ENCODE measurements around the gene CDIPT. TPM values are rescaled to one million over a fixed set of nuclear protein-coding genes. Genes with fewer than 3 reads are reported as not detected.

The CDIPT gene
- total and polyA plus RNA-seq, 7 experiments from 2014 or later = 36.5 to 127 (median 77.8) TPM

- DNase-seq = peak in 6 of 9 donors; percentile 36 to 52 (median 43)
- H3K27ac ChIP-seq (ENCODE audit: low read depth, low read length) = peak overlapping the region; percentile 72
- Mint-ChIP-seq H3K36me3 (peaks cover 0 to 19% (median 4%) of the 10 kb centered on the region in 5 donors), H3K4me3 (peak overlapping the region; percentile 70 to 95 (median 86)), H3K4me1 (peaks cover 39 to 97% (median 57%) of the 10 kb centered on the region in 7 donors), H3K27me3 (no peaks in the 10 kb centered on the region), H3K27ac (peak overlapping the region; percentile 56 to 99 (median 96)), H3K9me3 (peaks cover 0 to 1% (median 0%) of the 10 kb centered on the region in 11 donors)
- POLR2A ChIA-PET = interaction anchor here (0.8 to 6.7 kb wide), 13 partner anchors 8 to 358 kb away, joined by 3 to 70 read pairs (median 12); partner anchors contain the start of genes CORO1A, HIRIP3, INO80E and KIF22
- peaks cover 0 to 5% (median 0%) of the 10 kb centered on the region in 3 experiments for H3K36me3 ChIP-seq (ENCODE audit: control insufficient read depth in 2 of 3, insufficient read depth in 3 of 3, low read length in 3 of 3)
- H3K27me3 ChIP-seq (ENCODE audit: control insufficient read depth in 2 of 2, insufficient read depth in 2 of 2, low read length in 2 of 2) = no peaks in the 10 kb centered on the region
- no peak for ATAC-seq
- CTCF ChIA-PET = interaction anchor here (0.6 to 3.2 kb wide), 7 partner anchors 8 to 568 kb away, joined by 3 to 17 read pairs (median 8); no protein-coding TSS in a partner anchor
- intact Hi-C loops (cut with micrococcal nuclease) = loop anchor here in 1 of 2 donors (1.0 kb wide), 1 partner anchor 9 kb away; the partner anchor contains the start of gene PAGR1
- peak overlapping the region; percentile 44 for H3K4me3 ChIP-seq (ENCODE audit: low read length)
- H3K9me3 ChIP-seq (ENCODE audit: control insufficient read depth in 2 of 3, low read length in 3 of 3) = no peaks in the 10 kb centered on the region
- peaks cover 61 to 81% of the 10 kb centered on the region in 2 donors for H3K4me1 ChIP-seq (ENCODE audit: control insufficient read depth in 2 of 2, insufficient read depth in 2 of 2, low read length in 2 of 2)
Measured at GRCh38 chr16:29825145-29826044, 37.6 kb downstream of the CDIPT start.

GRCh38 chr16:29824589-29825144 lies 38.4 kb downstream of the CDIPT start:
- no peak for ATAC-seq
- intact Hi-C loops (cut with micrococcal nuclease) = loop anchor here (1.0 to 5.0 kb wide), 2 partner anchors 8 to 103 kb away; partner anchors contain the start of genes KCTD13 (in 1 of the 2) and PAGR1 (in 1 of the 2)
- Histone ChIP-seq H3K27ac (ENCODE audit: low read depth, low read length) (peak overlapping the region; percentile 72), H3K36me3 (ENCODE audit: control insufficient read depth in 2 of 3, insufficient read depth in 3 of 3, low read length in 3 of 3) (peaks cover 0 to 3% (median 0%) of the 10 kb centered on the region in 3 experiments), H3K9me3 (ENCODE audit: control insufficient read depth in 2 of 3, low read length in 3 of 3) (no peaks in the 10 kb centered on the region), H3K4me3 (ENCODE audit: low read length) (peak overlapping the region; percentile 44), H3K27me3 (ENCODE audit: control insufficient read depth in 2 of 2, insufficient read depth in 2 of 2, low read length in 2 of 2) (no peaks in the 10 kb centered on the region), H3K4me1 (ENCODE audit: control insufficient read depth in 2 of 2, insufficient read depth in 2 of 2, low read length in 2 of 2) (peaks cover 65 to 79% of the 10 kb centered on the region in 2 donors)
- peaks cover 0 to 19% (median 6%) of the 10 kb centered on the region in 5 donors for H3K36me3 Mint-ChIP-seq
- no peak for DNase-seq
- ChIA-PET POLR2A (interaction anchor here (0.6 to 6.7 kb wide), 8 partner anchors 7 to 645 kb away, joined by 3 to 70 read pairs (median 4); partner anchors contain the start of genes CORO1A, HIRIP3, INO80E and KIF22), CTCF (interaction anchor here (0.6 to 9.4 kb wide), 5 partner anchors 23 to 568 kb away, joined by 3 to 108 read pairs (median 6); no protein-coding TSS in a partner anchor)
- H3K4me1 Mint-ChIP-seq = peaks cover 38 to 97% (median 59%) of the 10 kb centered on the region in 7 donors
- H3K27me3 Mint-ChIP-seq = no peaks in the 10 kb centered on the region
- H3K9me3 Mint-ChIP-seq = peaks cover 0 to 1% (median 0%) of the 10 kb centered on the region in 11 donors
- H3K4me3 Mint-ChIP-seq = peak overlapping the region; percentile 70 to 95 (median 86)
- peak overlapping the region; percentile 56 to 99 (median 96) for H3K27ac Mint-ChIP-seq

GRCh38 chr16:29821643-29822115 lies 41.3 kb downstream of the CDIPT start:
- intact Hi-C loops (cut with micrococcal nuclease) = loop anchor here in 1 of 2 donors (2.0 to 5.0 kb wide), 2 partner anchors 17 to 106 kb away; partner anchors contain the start of gene KCTD13
- peaks cover 72 to 78% of the 10 kb centered on the region in 2 donors for H3K4me1 ChIP-seq (ENCODE audit: control insufficient read depth in 2 of 2, insufficient read depth in 2 of 2, low read length in 2 of 2)
- H3K9me3 ChIP-seq (ENCODE audit: control insufficient read depth in 2 of 3, low read length in 3 of 3) = no peaks in the 10 kb centered on the region
- Mint-ChIP-seq H3K9me3 (no peaks in the 10 kb centered on the region), H3K4me1 (peaks cover 47 to 97% (median 72%) of the 10 kb centered on the region in 7 donors), H3K36me3 (peaks cover 4 to 38% (median 13%) of the 10 kb centered on the region in 5 donors), H3K27ac (peak overlapping the region; percentile 89 to 99 (median 96)), H3K27me3 (no peaks in the 10 kb centered on the region), H3K4me3 (peak overlapping the region; percentile 86 to 99 (median 97))
- no peak for ATAC-seq
- H3K27ac ChIP-seq (ENCODE audit: low read depth, low read length) = peak overlapping the region; percentile 84
- peaks cover 0 to 19% (median 0%) of the 10 kb centered on the region in 3 experiments for H3K36me3 ChIP-seq (ENCODE audit: control insufficient read depth in 2 of 3, insufficient read depth in 3 of 3, low read length in 3 of 3)
- H3K4me3 ChIP-seq (ENCODE audit: low read length) = peak overlapping the region; percentile 95
- ChIA-PET POLR2A (interaction anchor here (0.6 to 4.4 kb wide), 10 partner anchors 10 to 139 kb away, joined by 3 to 28 read pairs (median 6); partner anchors contain the start of genes KIF22 and PRRT2), CTCF (interaction anchor here (0.6 to 9.4 kb wide), 4 partner anchors 14 to 121 kb away, joined by 3 to 108 read pairs (median 30); no protein-coding TSS in a partner anchor)
- no peak for DNase-seq
- no peaks in the 10 kb centered on the region for H3K27me3 ChIP-seq (ENCODE audit: control insufficient read depth in 2 of 2, insufficient read depth in 2 of 2, low read length in 2 of 2)

GRCh38 chr16:29820730-29821642 lies 42.0 kb downstream of the CDIPT start:
- H3K9me3 ChIP-seq (ENCODE audit: control insufficient read depth in 2 of 3, low read length in 3 of 3) = no peaks in the 10 kb centered on the region
- peak overlapping the region; percentile 84 for H3K27ac ChIP-seq (ENCODE audit: low read depth, low read length)
- Mint-ChIP-seq H3K36me3 (peaks cover 4 to 40% (median 13%) of the 10 kb centered on the region in 5 donors), H3K27me3 (peaks cover 0 to under 1% (median 0%) of the 10 kb centered on the region in 5 donors), H3K27ac (peak overlapping the region; percentile 89 to 99 (median 96)), H3K4me3 (peak overlapping the region; percentile 86 to 99 (median 97)), H3K4me1 (peaks cover 46 to 91% (median 71%) of the 10 kb centered on the region in 7 donors), H3K9me3 (peaks cover 0 to under 1% (median 0%) of the 10 kb centered on the region in 11 donors)
- H3K27me3 ChIP-seq (ENCODE audit: control insufficient read depth in 2 of 2, insufficient read depth in 2 of 2, low read length in 2 of 2) = no peaks in the 10 kb centered on the region
- peak; percentile 44 for ATAC-seq
- H3K36me3 ChIP-seq (ENCODE audit: control insufficient read depth in 2 of 3, insufficient read depth in 3 of 3, low read length in 3 of 3) = peaks cover 0 to 19% (median 0%) of the 10 kb centered on the region in 3 experiments
- POLR2A ChIA-PET = interaction anchor here (0.8 to 6.7 kb wide), 15 partner anchors 7 to 245 kb away, joined by 3 to 109 read pairs (median 5); partner anchors contain the start of genes ALDOA, KIF22, MAZ and PRRT2
- CTCF ChIA-PET = interaction anchor here (0.5 to 9.4 kb wide), 6 partner anchors 11 to 120 kb away, joined by 3 to 108 read pairs (median 4); partner anchors contain the start of gene KIF22
- H3K4me1 ChIP-seq (ENCODE audit: control insufficient read depth in 2 of 2, insufficient read depth in 2 of 2, low read length in 2 of 2) = peaks cover 66 to 73% of the 10 kb centered on the region in 2 donors
- intact Hi-C loops (cut with micrococcal nuclease) = loop anchor here (1.0 to 5.0 kb wide), 5 partner anchors 16 to 106 kb away; partner anchors contain the start of genes CDIPT (in 2 of the 2), KCTD13 (in 1 of the 2) and KIF22 (in 1 of the 2)
- DNase-seq = peak in 3 of 9 donors; percentile 20 to 44 (median 20)
- H3K4me3 ChIP-seq (ENCODE audit: low read length) = peak overlapping the region; percentile 95

- Mint-ChIP-seq H3K27ac (peak within 1 kb of the TSS; percentile 89 to 99 (median 96)), H3K4me1 (peaks cover 44 to 90% (median 65%) of the 10 kb centered on the region in 7 donors), H3K36me3 (peaks cover 4 to 40% (median 13%) of the 10 kb centered on the region in 5 donors), H3K9me3 (peaks cover 0 to 6% (median 0%) of the 10 kb centered on the region in 11 donors), H3K27me3 (peaks cover 0 to 4% (median 0%) of the 10 kb centered on the region in 5 donors), H3K4me3 (peak within 1 kb of the TSS; percentile 86 to 99 (median 97))
- POLR2A ChIA-PET = interaction anchor here (0.6 to 6.7 kb wide), 15 partner anchors 8 to 246 kb away, joined by 3 to 109 read pairs (median 4); partner anchors contain the start of genes ALDOA, KIF22, MAZ and PRRT2
- H3K4me3 ChIP-seq (ENCODE audit: low read length) = peak within 1 kb of the TSS; percentile 95
- ATAC-seq = no peak
- peaks cover 0 to 19% (median 0%) of the 10 kb centered on the region in 3 experiments for H3K36me3 ChIP-seq (ENCODE audit: control insufficient read depth in 2 of 3, insufficient read depth in 3 of 3, low read length in 3 of 3)
- peaks cover 61 to 66% of the 10 kb centered on the region in 2 donors for H3K4me1 ChIP-seq (ENCODE audit: control insufficient read depth in 2 of 2, insufficient read depth in 2 of 2, low read length in 2 of 2)
- no peaks in the 10 kb centered on the region for H3K9me3 ChIP-seq (ENCODE audit: control insufficient read depth in 2 of 3, low read length in 3 of 3)
- H3K27me3 ChIP-seq (ENCODE audit: control insufficient read depth in 2 of 2, insufficient read depth in 2 of 2, low read length in 2 of 2) = no peaks in the 10 kb centered on the region
- intact Hi-C loops (cut with micrococcal nuclease) = loop anchor here (1.0 to 5.0 kb wide), 5 partner anchors 15 to 107 kb away; partner anchors contain the start of genes CDIPT (in 2 of the 2), KCTD13 (in 1 of the 2) and KIF22 (in 1 of the 2)
- CTCF ChIA-PET = interaction anchor here (1.0 to 9.4 kb wide), 6 partner anchors 9 to 119 kb away, joined by 4 to 108 read pairs (median 5); partner anchors contain the start of gene KIF22
- DNase-seq = peak in 8 of 9 donors; percentile 33 to 68 (median 50)
- peak within 1 kb of the TSS; percentile 84 for H3K27ac ChIP-seq (ENCODE audit: low read depth, low read length)
Measured at GRCh38 chr16:29820271-29820701, 42.7 kb downstream of the CDIPT start, which contains the start of gene MVP. TSS of gene MVP (plus strand) at chr16:29820462. CDS start at chr16:29830550, 10,088 bp downstream.

All from naive thymus-derived CD4-positive, alpha-beta T cell (primary cell).